MM.1S (cell line): ENCODE measurements around the gene NDUFAF4.

Experiments used
- DNase-seq: peaks from one replicate; pipeline ENCODE4 v3.0.0-alpha.2; 2015
- H2AFZ ChIP-seq: fragments of 300-600 bp; sonication (generic); 2 replicates; pipeline ENCODE4 v1.6.0; 2016; ENCODE audit warnings: antibody characterized with exemption, low read length
- H3F3A ChIP-seq: fragments of 300-600 bp; sonication (generic); 2 replicates; pipeline ENCODE4 v1.6.1; 2016; ENCODE audit warnings: mild to moderate bottlenecking, antibody characterized with exemption, low read length, moderate library complexity, mixed read lengths; ENCODE audit not compliant: insufficient read depth
- H3K27ac ChIP-seq: fragments of 300-600 bp; sonication (generic); 2 replicates; pipeline ENCODE4 v1.5.1; 2016; ENCODE audit warnings: mild to moderate bottlenecking, low read length
- H3K27me3 ChIP-seq: fragments of 300-600 bp; sonication (generic); replicated peaks from 2 replicates; pipeline ENCODE4 v1.6.0; 2016; ENCODE audit warnings: low read length; ENCODE audit not compliant: insufficient read depth
- H3K36me3 ChIP-seq: fragments of 300-600 bp; sonication (generic); replicated peaks from 2 replicates; pipeline ENCODE4 v1.6.1; 2016; ENCODE audit warnings: mild to moderate bottlenecking, low read length, mixed read lengths; ENCODE audit not compliant: insufficient read depth
- H3K4me1 ChIP-seq: fragments of 300-600 bp; sonication (generic); 2 replicates; pipeline ENCODE4 v1.6.1; 2016; ENCODE audit warnings: low read length, mixed read lengths
- H3K4me2 ChIP-seq: fragments of 300-600 bp; sonication (generic); 2 replicates; pipeline ENCODE4 v1.6.0; 2016; ENCODE audit warnings: low read depth, low read length
- H3K4me3 ChIP-seq: fragments of 300-600 bp; sonication (generic); 2 replicates; pipeline ENCODE4 v1.5.1; 2016; ENCODE audit warnings: low read length, mixed read lengths
- H3K79me2 ChIP-seq: fragments of 300-600 bp; sonication (generic); 2 replicates; pipeline ENCODE4 v1.6.1; 2016; ENCODE audit warnings: mixed run types, low read length, mixed read lengths
- H3K9ac ChIP-seq: fragments of 300-600 bp; sonication (generic); 2 replicates; pipeline ENCODE4 v1.6.1; 2016; ENCODE audit warnings: low read length, mixed read lengths
- H3K9me2 ChIP-seq: fragments of 300-600 bp; sonication (generic); replicated peaks from 2 replicates; pipeline ENCODE4 v1.6.1; 2016; ENCODE audit warnings: mild to moderate bottlenecking, low read length, mixed read lengths; ENCODE audit not compliant: insufficient read depth
- H3K9me3 ChIP-seq: fragments of 300-600 bp; sonication (generic); replicated peaks from 2 replicates; pipeline ENCODE4 v1.6.1; 2016; ENCODE audit warnings: mild to moderate bottlenecking, low read length, mixed read lengths; ENCODE audit not compliant: insufficient read depth
- H4K20me1 ChIP-seq: fragments of 300-600 bp; sonication (generic); 2 replicates; pipeline ENCODE4 v1.6.1; 2016; ENCODE audit warnings: mild to moderate bottlenecking, low read length, moderate library complexity, mixed read lengths; ENCODE audit not compliant: insufficient read depth
- CTCF ChIP-seq: fragments of 300-600 bp; sonication (generic); IDR thresholded peaks from 2 replicates; pipeline ENCODE4 v1.5.1; 2016; ENCODE audit warnings: antibody characterized with exemption, low read length, mixed read lengths
- EZH2 ChIP-seq: fragments of 300-600 bp; sonication (generic); optimal IDR thresholded peaks from 2 replicates; pipeline ENCODE3; 2017; ENCODE audit warnings: low read depth, mild to moderate bottlenecking, antibody characterized with exemption, low read length, mixed read lengths
- EZH2phosphoT487 ChIP-seq: fragments of 300-600 bp; sonication (generic); IDR thresholded peaks from 2 replicates; pipeline ENCODE4 v1.6.1; 2018; ENCODE audit warnings: antibody characterized with exemption, low read length

The NDUFAF4 gene

GRCh38 chr6:96861588-96861987, 36.1 kb downstream of the NDUFAF4 start:
- no peak for DNase-seq
- H3K79me2 ChIP-seq: no peaks in the 10 kb centered on the region
- H3K4me3 ChIP-seq: no peak overlapping the region
- H3K27me3 ChIP-seq: no peaks in the 10 kb centered on the region
- no peaks in the 10 kb centered on the region for H3K9me2 ChIP-seq
- H3K36me3 ChIP-seq: no peaks in the 10 kb centered on the region
- H2AFZ ChIP-seq: no peak overlapping the region
- no peak overlapping the region for H3K27ac ChIP-seq
- TF ChIP-seq CTCF (no peak), EZH2phosphoT487 (no peak), EZH2 (no peak)
- H3K4me2 ChIP-seq: no peak overlapping the region
- H3K9ac ChIP-seq: no peak overlapping the region
- H3K9me3 ChIP-seq: no peaks in the 10 kb centered on the region
- no peaks in the 10 kb centered on the region for H4K20me1 ChIP-seq
- no peaks in the 10 kb centered on the region for H3K4me1 ChIP-seq
- no peaks in the 10 kb centered on the region for H3F3A ChIP-seq

GRCh38 chr6:96856856-96857255, 40.8 kb downstream of the NDUFAF4 start:
- H3K27me3 ChIP-seq: no peaks in the 10 kb centered on the region
- H3K27ac ChIP-seq: no peak overlapping the region
- H3K9me2 ChIP-seq: no peaks in the 10 kb centered on the region
- H3K9me3 ChIP-seq: no peaks in the 10 kb centered on the region
- no peaks in the 10 kb centered on the region for H3K36me3 ChIP-seq
- H3K4me3 ChIP-seq: no peak overlapping the region
- H3K79me2 ChIP-seq: no peaks in the 10 kb centered on the region
- no peak for DNase-seq
- H3F3A ChIP-seq: no peaks in the 10 kb centered on the region
- H4K20me1 ChIP-seq: no peaks in the 10 kb centered on the region
- TF ChIP-seq EZH2phosphoT487 (no peak), CTCF (no peak)
- no peak overlapping the region for H2AFZ ChIP-seq
- H3K4me1 ChIP-seq: no peaks in the 10 kb centered on the region
- no peak overlapping the region for H3K4me2 ChIP-seq
- H3K9ac ChIP-seq: no peak overlapping the region

- no peaks in the 10 kb centered on the region for H3K27me3 ChIP-seq
- H3K4me3 ChIP-seq: no peak overlapping the region
- no peak for TF ChIP-seq EZH2
- TF ChIP-seq CTCF: no peak
- TF ChIP-seq EZH2phosphoT487: no peak
- no peak overlapping the region for H3K4me2 ChIP-seq
- no peaks in the 10 kb centered on the region for H3F3A ChIP-seq
- no peaks in the 10 kb centered on the region for H3K9me2 ChIP-seq
- no peaks in the 10 kb centered on the region for H3K79me2 ChIP-seq
- H2AFZ ChIP-seq: no peak overlapping the region
- H3K9ac ChIP-seq: no peak overlapping the region
- no peaks in the 10 kb centered on the region for H3K36me3 ChIP-seq
- no peak overlapping the region for H3K27ac ChIP-seq
- DNase-seq: no peak
- H4K20me1 ChIP-seq: no peaks in the 10 kb centered on the region
- no peaks in the 10 kb centered on the region for H3K4me1 ChIP-seq
- no peaks in the 10 kb centered on the region for H3K9me3 ChIP-seq
Measured at GRCh38 chr6:96853083-96853482, 44.6 kb downstream of the NDUFAF4 start.

- Histone ChIP-seq H3K4me2 (no peak overlapping the region), H3K79me2 (no peaks in the 10 kb centered on the region), H4K20me1 (no peaks in the 10 kb centered on the region), H3K4me3 (no peak overlapping the region), H2AFZ (no peak overlapping the region), H3K9me2 (no peaks in the 10 kb centered on the region), H3K4me1 (no peaks in the 10 kb centered on the region), H3F3A (no peaks in the 10 kb centered on the region), H3K27ac (no peak overlapping the region), H3K27me3 (no peaks in the 10 kb centered on the region), H3K9ac (no peak overlapping the region), H3K36me3 (no peaks in the 10 kb centered on the region), H3K9me3 (no peaks in the 10 kb centered on the region)
- no peak for DNase-seq
- TF ChIP-seq EZH2phosphoT487 (no peak), CTCF (no peak), EZH2 (no peak)
Measured at GRCh38 chr6:96852605-96853004, 45.1 kb downstream of the NDUFAF4 start.
